ENCODE data around the gene ATP6V0D1.

DNA sequence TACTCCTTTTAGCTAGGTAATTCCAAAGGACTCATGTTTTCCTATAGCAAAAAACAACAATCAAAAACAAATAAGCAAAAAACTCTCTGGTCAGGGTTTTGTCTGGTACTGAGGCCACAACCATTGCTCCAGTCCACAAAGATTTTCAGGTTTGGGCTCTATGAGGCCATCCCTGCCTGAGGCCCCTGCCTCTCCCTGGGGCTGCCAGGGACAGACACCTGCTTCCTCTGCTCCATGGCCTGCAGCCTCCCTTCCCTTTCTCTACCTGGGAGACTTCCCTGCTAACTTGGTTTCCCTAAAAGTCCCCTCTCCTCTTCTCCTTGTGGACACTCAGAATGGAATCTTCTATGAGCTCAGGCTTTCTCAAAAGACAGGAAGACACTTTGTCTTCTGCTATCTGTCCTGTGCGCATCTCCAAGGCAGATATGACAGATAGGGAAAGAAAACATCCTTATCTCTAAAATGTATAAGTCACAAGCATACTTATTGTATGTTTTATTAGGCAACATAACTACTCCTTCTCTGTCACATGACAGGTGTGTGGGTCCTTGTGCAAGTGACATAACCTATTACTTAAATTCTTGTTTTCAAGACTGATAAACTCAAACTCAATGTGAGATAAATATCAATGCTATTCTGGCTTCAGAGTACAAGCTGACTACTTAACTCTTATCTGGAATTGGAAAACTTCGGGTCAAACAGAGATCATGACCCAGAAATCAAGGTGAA, 63.5 kb downstream of the ATP6V0D1 start:
- TF ChIP-seq CTCF (IDR thresholded peaks at IDR 0.05): no peak
- no peak for TF ChIP-seq POLR2A (IDR thresholded peaks at IDR 0.05)
- no peak for TF ChIP-seq POLR2AphosphoS5 (IDR thresholded peaks at IDR 0.05)
